Fibroblast of skin of back (primary cell): ENCODE results near the gene USF1.
"Not testable (repeated sequence)": the region's sequence is repeated elsewhere in the genome, so short reads cannot be mapped to it uniquely, and the experiment has no call there.

ENCODE experiments used
- DNase-seq: peaks from one replicate; pipeline ENCODE4 v3.0.0-alpha.2; 2013

Gene USF1

GRCh38 chr1:161018631-161018930 is 27.2 kb downstream of the USF1 start:
- no peak for DNase-seq

- no peak for DNase-seq
Measured at GRCh38 chr1:161017756-161018630, 27.8 kb downstream of the USF1 start.

GRCh38 chr1:161017181-161017580 is 28.6 kb downstream of the USF1 start:
- DNase-seq = not testable (repeated sequence)

- not testable (repeated sequence) for DNase-seq
Measured at GRCh38 chr1:161016683-161017082, 29.1 kb downstream of the USF1 start.

GRCh38 chr1:161013488-161014230 is 32.1 kb downstream of the USF1 start:
- DNase-seq = no peak

- DNase-seq = no peak
Measured at GRCh38 chr1:161013131-161013487, 32.7 kb downstream of the USF1 start.

GRCh38 chr1:161012420-161012819 is 33.4 kb downstream of the USF1 start:
- no peak for DNase-seq

GRCh38 chr1:161009602-161010211 is 36.1 kb downstream of the USF1 start:
- DNase-seq = no peak

GRCh38 chr1:161008869-161009510 is 36.8 kb downstream of the USF1 start:
- DNase-seq = no peak

GRCh38 chr1:161007369-161007768 is 38.4 kb downstream of the USF1 start:
- DNase-seq = no peak

GRCh38 chr1:161006563-161006962 is 39.2 kb downstream of the USF1 start:
- DNase-seq = no peak

- no peak for DNase-seq
Measured at GRCh38 chr1:161001525-161001924, 44.3 kb downstream of the USF1 start.

- no peak for DNase-seq
Measured at GRCh38 chr1:161000736-161001480, 44.9 kb downstream of the USF1 start.

GRCh38 chr1:160999376-160999775 is 46.4 kb downstream of the USF1 start:
- DNase-seq = no peak

- peak; percentile 50 for DNase-seq
Measured at GRCh38 chr1:160997323-160998038, 48.3 kb downstream of the USF1 start.

GRCh38 chr1:160996178-160996577 is 49.6 kb downstream of the USF1 start:
- DNase-seq = no peak

GRCh38 chr1:160993544-160994193 is 52.1 kb downstream of the USF1 start:
- peak; percentile 63 for DNase-seq

GRCh38 chr1:160992036-160992435 is 53.7 kb downstream of the USF1 start:
- not testable (repeated sequence) for DNase-seq
